ENCODE results near the gene MX1. TPM values are rescaled to one million over a fixed set of nuclear protein-coding genes. Genes with fewer than 3 reads are reported as not detected.

The MX1 gene
- total RNA-seq, 1 donor from 2014 or later, result 420 TPM

DNA sequence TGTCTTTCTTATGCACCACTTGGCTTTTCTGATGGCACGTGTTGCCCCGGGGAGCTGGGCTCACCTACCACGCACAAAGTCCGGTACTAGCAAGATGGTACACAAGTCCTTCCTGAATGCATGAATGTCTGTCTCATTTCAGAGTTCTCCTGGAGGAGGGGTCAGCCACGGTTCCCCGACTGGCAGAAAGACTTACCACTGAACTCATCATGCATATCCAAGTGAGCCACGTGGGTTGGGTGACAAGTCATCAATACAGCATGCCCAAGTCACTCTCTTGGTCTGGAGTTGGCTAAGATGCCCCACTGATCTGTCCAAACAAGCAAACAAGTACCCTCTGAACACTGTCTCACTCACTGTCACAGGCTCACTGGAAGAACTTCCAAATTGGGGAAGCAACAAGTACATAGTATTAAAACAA is 28.6 kb upstream of the MX1 start:
- Histone ChIP-seq H3K79me2 (ENCODE audit: insufficient read depth, low read length) (no peaks in the 10 kb centered on the region), H3K27ac (ENCODE audit: low read depth, low read length) (no peak overlapping the region), H3K9me3 (ENCODE audit: insufficient read depth, low read depth, low read length) (no peaks in the 10 kb centered on the region), H3K36me3 (ENCODE audit: insufficient read depth, low read length) (no peaks in the 10 kb centered on the region), H3K27me3 (ENCODE audit: insufficient read depth, low read length) (peaks cover 11% of the 10 kb centered on the region), H3K9ac (ENCODE audit: low read length) (no peak overlapping the region), H2AFZ (ENCODE audit: low read depth, low read length) (no peak overlapping the region), H3K4me1 (ENCODE audit: insufficient read depth, low read length) (no peaks in the 10 kb centered on the region), H4K20me1 (ENCODE audit: insufficient read depth, low read length) (no peaks in the 10 kb centered on the region), H3K4me3 (ENCODE audit: insufficient read depth, low read depth, low read length) (no peak overlapping the region), H3K4me2 (ENCODE audit: low read length) (no peak overlapping the region)
- Mint-ChIP-seq H3K27me3 (ENCODE audit: low read depth, unreplicated experiment) (peaks cover 32% of the 10 kb centered on the region), H3K4me1 (ENCODE audit: low read depth, unreplicated experiment) (peaks cover 5% of the 10 kb centered on the region), H3K27ac (ENCODE audit: unreplicated experiment) (no peak overlapping the region), H3K4me3 (ENCODE audit: unreplicated experiment) (no peak overlapping the region), H3K36me3 (ENCODE audit: low read depth, unreplicated experiment) (peaks cover 27% of the 10 kb centered on the region), H3K9me3 (ENCODE audit: unreplicated experiment) (peaks cover 3% of the 10 kb centered on the region)
- DNase-seq (ENCODE audit: low read depth) (no peak), FAIRE-seq (no peak)
- TF ChIP-seq, protein P1, sequence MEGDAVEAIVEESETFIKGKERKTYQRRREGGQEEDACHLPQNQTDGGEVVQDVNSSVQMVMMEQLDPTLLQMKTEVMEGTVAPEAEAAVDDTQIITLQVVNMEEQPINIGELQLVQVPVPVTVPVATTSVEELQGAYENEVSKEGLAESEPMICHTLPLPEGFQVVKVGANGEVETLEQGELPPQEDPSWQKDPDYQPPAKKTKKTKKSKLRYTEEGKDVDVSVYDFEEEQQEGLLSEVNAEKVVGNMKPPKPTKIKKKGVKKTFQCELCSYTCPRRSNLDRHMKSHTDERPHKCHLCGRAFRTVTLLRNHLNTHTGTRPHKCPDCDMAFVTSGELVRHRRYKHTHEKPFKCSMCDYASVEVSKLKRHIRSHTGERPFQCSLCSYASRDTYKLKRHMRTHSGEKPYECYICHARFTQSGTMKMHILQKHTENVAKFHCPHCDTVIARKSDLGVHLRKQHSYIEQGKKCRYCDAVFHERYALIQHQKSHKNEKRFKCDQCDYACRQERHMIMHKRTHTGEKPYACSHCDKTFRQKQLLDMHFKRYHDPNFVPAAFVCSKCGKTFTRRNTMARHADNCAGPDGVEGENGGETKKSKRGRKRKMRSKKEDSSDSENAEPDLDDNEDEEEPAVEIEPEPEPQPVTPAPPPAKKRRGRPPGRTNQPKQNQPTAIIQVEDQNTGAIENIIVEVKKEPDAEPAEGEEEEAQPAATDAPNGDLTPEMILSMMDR (IDR thresholded peaks at IDR 0.05; ENCODE audit: insufficient read depth, low read depth, low read length), result no peak
- no peak for TF ChIP-seq EZH2 (IDR thresholded peaks at IDR 0.05; ENCODE audit: insufficient read depth, low read length)

- no peaks in the 10 kb centered on the region for H3K9me3 ChIP-seq (ENCODE audit: insufficient read depth, low read depth, low read length)
- Mint-ChIP-seq H3K4me1 (ENCODE audit: low read depth, unreplicated experiment) (peaks cover 5% of the 10 kb centered on the region), H3K4me3 (ENCODE audit: unreplicated experiment) (no peak overlapping the region), H3K36me3 (ENCODE audit: low read depth, unreplicated experiment) (peaks cover 27% of the 10 kb centered on the region), H3K27me3 (ENCODE audit: low read depth, unreplicated experiment) (peaks cover 32% of the 10 kb centered on the region), H3K27ac (ENCODE audit: unreplicated experiment) (no peak overlapping the region), H3K9me3 (ENCODE audit: unreplicated experiment) (peaks cover 6% of the 10 kb centered on the region)
- no peaks in the 10 kb centered on the region for H4K20me1 ChIP-seq (ENCODE audit: insufficient read depth, low read length)
- no peak overlapping the region for H3K27ac ChIP-seq (ENCODE audit: low read depth, low read length)
- no peaks in the 10 kb centered on the region for H3K4me1 ChIP-seq (ENCODE audit: insufficient read depth, low read length)
- H3K79me2 ChIP-seq (ENCODE audit: insufficient read depth, low read length), result no peaks in the 10 kb centered on the region
- H3K36me3 ChIP-seq (ENCODE audit: insufficient read depth, low read length), result no peaks in the 10 kb centered on the region
- no peak overlapping the region for H3K4me3 ChIP-seq (ENCODE audit: insufficient read depth, low read depth, low read length)
- no peak overlapping the region for H2AFZ ChIP-seq (ENCODE audit: low read depth, low read length)
- H3K9ac ChIP-seq (ENCODE audit: low read length), result no peak overlapping the region
- FAIRE-seq (no peak), DNase-seq (ENCODE audit: low read depth) (no peak)
- H3K27me3 ChIP-seq (ENCODE audit: insufficient read depth, low read length), result peaks cover 11% of the 10 kb centered on the region
- H3K4me2 ChIP-seq (ENCODE audit: low read length), result no peak overlapping the region
- TF ChIP-seq, protein P1 (IDR thresholded peaks at IDR 0.05; ENCODE audit: insufficient read depth, low read depth, low read length), result no peak
- no peak for TF ChIP-seq EZH2 (IDR thresholded peaks at IDR 0.05; ENCODE audit: insufficient read depth, low read length)
Observed at GRCh38 chr21:41398251-41398650, 27.8 kb upstream of the MX1 start.

GRCh38 chr21:41398831-41399230 is 27.2 kb upstream of the MX1 start:
- no peak for DNase-seq (ENCODE audit: low read depth)
- FAIRE-seq, result no peak
- Histone ChIP-seq H3K79me2 (ENCODE audit: insufficient read depth, low read length) (no peaks in the 10 kb centered on the region), H4K20me1 (ENCODE audit: insufficient read depth, low read length) (no peaks in the 10 kb centered on the region), H3K4me1 (ENCODE audit: insufficient read depth, low read length) (no peaks in the 10 kb centered on the region), H3K27me3 (ENCODE audit: insufficient read depth, low read length) (peaks cover 11% of the 10 kb centered on the region), H2AFZ (ENCODE audit: low read depth, low read length) (no peak overlapping the region), H3K4me2 (ENCODE audit: low read length) (no peak overlapping the region), H3K27ac (ENCODE audit: low read depth, low read length) (no peak overlapping the region), H3K36me3 (ENCODE audit: insufficient read depth, low read length) (no peaks in the 10 kb centered on the region), H3K9me3 (ENCODE audit: insufficient read depth, low read depth, low read length) (no peaks in the 10 kb centered on the region), H3K4me3 (ENCODE audit: insufficient read depth, low read depth, low read length) (no peak overlapping the region), H3K9ac (ENCODE audit: low read length) (no peak overlapping the region)
- Mint-ChIP-seq H3K27me3 (ENCODE audit: low read depth, unreplicated experiment) (peaks cover 27% of the 10 kb centered on the region), H3K4me3 (ENCODE audit: unreplicated experiment) (no peak overlapping the region), H3K36me3 (ENCODE audit: low read depth, unreplicated experiment) (peaks cover 25% of the 10 kb centered on the region), H3K9me3 (ENCODE audit: unreplicated experiment) (peaks cover 6% of the 10 kb centered on the region), H3K27ac (ENCODE audit: unreplicated experiment) (no peak overlapping the region), H3K4me1 (ENCODE audit: low read depth, unreplicated experiment) (peaks cover 5% of the 10 kb centered on the region)
- no peak for TF ChIP-seq EZH2 (IDR thresholded peaks at IDR 0.05; ENCODE audit: insufficient read depth, low read length)
- TF ChIP-seq, protein P1 (IDR thresholded peaks at IDR 0.05; ENCODE audit: insufficient read depth, low read depth, low read length), result no peak
